Suprapubic skin (tissue), 3 donors: Measurements from ENCODE around the gene LRRC8B.
"Not testable (repeated sequence)": the region's sequence is repeated elsewhere in the genome, so short reads cannot be mapped to it uniquely, and the experiment has no call there.

ENCODE experiments used
- EP300 ChIP-seq: sonication (generic); formaldehyde crosslinking; IDR thresholded peaks from one replicate; pipeline ENCODE4 v1.6.1; 2017; ENCODE audit warnings: antibody characterized with exemption
- POLR2A ChIP-seq, 2 donors: fragments of 450-650 bp; IDR thresholded peaks; one replicate each; pipeline ENCODE4 v1.6.1; 2017; ENCODE audit warnings: antibody characterized with exemption in 2 of 2, mild to moderate bottlenecking in 2 of 2, moderate library complexity in 2 of 2
- TF ChIP-seq, protein P1 (sequence below), 2 donors: fragments of 200-600 bp in 1 of 2; fragments of 450-650 bp in 1 of 2; sonication (generic) in 1 of 2; IDR thresholded peaks; one replicate each; pipeline ENCODE4 v1.5.1; 2016 to 2019; ENCODE audit warnings: antibody characterized with exemption in 2 of 2, mild to moderate bottlenecking in 1 of 2, moderate library complexity in 1 of 2

GRCh38 chr1:89629600-89629999 is 105.0 kb downstream of the LRRC8B start:
- TF ChIP-seq, protein P1, sequence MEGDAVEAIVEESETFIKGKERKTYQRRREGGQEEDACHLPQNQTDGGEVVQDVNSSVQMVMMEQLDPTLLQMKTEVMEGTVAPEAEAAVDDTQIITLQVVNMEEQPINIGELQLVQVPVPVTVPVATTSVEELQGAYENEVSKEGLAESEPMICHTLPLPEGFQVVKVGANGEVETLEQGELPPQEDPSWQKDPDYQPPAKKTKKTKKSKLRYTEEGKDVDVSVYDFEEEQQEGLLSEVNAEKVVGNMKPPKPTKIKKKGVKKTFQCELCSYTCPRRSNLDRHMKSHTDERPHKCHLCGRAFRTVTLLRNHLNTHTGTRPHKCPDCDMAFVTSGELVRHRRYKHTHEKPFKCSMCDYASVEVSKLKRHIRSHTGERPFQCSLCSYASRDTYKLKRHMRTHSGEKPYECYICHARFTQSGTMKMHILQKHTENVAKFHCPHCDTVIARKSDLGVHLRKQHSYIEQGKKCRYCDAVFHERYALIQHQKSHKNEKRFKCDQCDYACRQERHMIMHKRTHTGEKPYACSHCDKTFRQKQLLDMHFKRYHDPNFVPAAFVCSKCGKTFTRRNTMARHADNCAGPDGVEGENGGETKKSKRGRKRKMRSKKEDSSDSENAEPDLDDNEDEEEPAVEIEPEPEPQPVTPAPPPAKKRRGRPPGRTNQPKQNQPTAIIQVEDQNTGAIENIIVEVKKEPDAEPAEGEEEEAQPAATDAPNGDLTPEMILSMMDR (IDR thresholded peaks at IDR 0.05), result not testable (repeated sequence)
- TF ChIP-seq POLR2A (IDR thresholded peaks at IDR 0.05); EP300: not testable (repeated sequence)
